ENCODE measurements around the gene SF1. TPM values are rescaled to one million over a fixed set of nuclear protein-coding genes. Genes with fewer than 3 reads are reported as not detected.

The SF1 gene
- total and polyA plus RNA-seq, 9 donors, result 62.3 to 267 (median 202) TPM

GRCh38 chr11:64745521-64746328 lies 32.6 kb downstream of the SF1 start:
- Histone ChIP-seq H3K9me3 (replicated peaks; ENCODE audit: control insufficient read depth, low read depth, low read length) (no peaks in the 10 kb centered on the region), H3K27me3 (ENCODE audit: control insufficient read depth, insufficient read depth, low read length) (peaks cover 41% of the 10 kb centered on the region), H3K4me1 (ENCODE audit: control insufficient read depth, insufficient read depth, low read length) (peaks cover 48% of the 10 kb centered on the region), H3K27ac (ENCODE audit: low read length) (peak overlapping the region; percentile 92), H3K4me3 (ENCODE audit: low read length) (peak overlapping the region; percentile 49), H3K36me3 (ENCODE audit: control insufficient read depth, insufficient read depth, low read length) (peaks cover 7% of the 10 kb centered on the region)
- DNase-seq, result peak; percentile 88
- under 1% methylated on average over 38 of the region's 52 CpGs for WGBS (ENCODE audit: insufficient coverage)

- H3K27ac ChIP-seq (ENCODE audit: low read length), result peak overlapping the region; percentile 92
- WGBS (ENCODE audit: insufficient coverage), result under 1% methylated on average over 19 of the region's 20 CpGs
- no peaks in the 10 kb centered on the region for H3K9me3 ChIP-seq (replicated peaks; ENCODE audit: control insufficient read depth, low read depth, low read length)
- H3K27me3 ChIP-seq (ENCODE audit: control insufficient read depth, insufficient read depth, low read length), result peaks cover 47% of the 10 kb centered on the region
- peak overlapping the region; percentile 49 for H3K4me3 ChIP-seq (ENCODE audit: low read length)
- H3K36me3 ChIP-seq (ENCODE audit: control insufficient read depth, insufficient read depth, low read length), result peaks cover 1% of the 10 kb centered on the region
- peak; percentile 71 for DNase-seq
- peaks cover 48% of the 10 kb centered on the region for H3K4me1 ChIP-seq (ENCODE audit: control insufficient read depth, insufficient read depth, low read length)
Observed at GRCh38 chr11:64745189-64745520, 33.2 kb downstream of the SF1 start.

DNA sequence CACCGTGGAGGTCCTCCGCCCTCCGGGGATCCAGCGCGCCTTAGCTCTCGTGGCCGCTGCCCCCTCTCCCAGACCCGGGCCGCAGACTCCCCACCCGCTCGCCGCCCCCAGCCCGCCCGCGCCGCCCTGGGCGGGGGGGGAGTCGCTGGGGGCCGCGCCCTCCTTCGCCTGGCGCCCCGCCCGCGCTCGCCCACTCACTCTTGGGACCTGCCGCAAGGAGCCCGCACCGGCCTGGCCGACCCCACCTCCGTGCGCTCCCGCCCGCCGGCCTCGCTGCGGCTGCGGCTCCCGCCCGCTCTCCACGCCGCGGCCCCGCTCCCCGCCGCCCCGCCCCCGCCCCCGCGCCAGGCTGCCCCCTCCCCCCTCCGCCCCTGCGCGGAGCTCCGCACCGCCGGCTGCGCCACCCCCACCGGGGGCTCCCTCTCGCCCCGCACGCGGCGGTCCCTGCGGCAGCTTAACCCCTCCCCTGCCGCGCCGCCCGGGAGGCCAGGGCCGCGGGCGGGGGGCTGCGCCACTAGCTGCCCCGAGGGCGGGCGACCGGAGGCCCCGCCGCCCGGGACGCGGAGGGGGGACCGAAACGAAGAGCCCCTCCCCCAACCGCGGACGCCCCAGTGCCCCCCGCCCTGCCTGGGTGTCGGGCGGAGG lies 33.7 kb downstream of the SF1 start:
- H3K4me3 ChIP-seq (ENCODE audit: low read length), result peak overlapping the region; percentile 49
- no peaks in the 10 kb centered on the region for H3K9me3 ChIP-seq (replicated peaks; ENCODE audit: control insufficient read depth, low read depth, low read length)
- H3K36me3 ChIP-seq (ENCODE audit: control insufficient read depth, insufficient read depth, low read length), result no peaks in the 10 kb centered on the region
- 0% methylated on average over 51 of the region's 89 CpGs for WGBS (ENCODE audit: insufficient coverage)
- DNase-seq, result no peak
- H3K27ac ChIP-seq (ENCODE audit: low read length), result peak overlapping the region; percentile 92
- H3K27me3 ChIP-seq (ENCODE audit: control insufficient read depth, insufficient read depth, low read length), result peaks cover 52% of the 10 kb centered on the region
- H3K4me1 ChIP-seq (ENCODE audit: control insufficient read depth, insufficient read depth, low read length), result peaks cover 48% of the 10 kb centered on the region

- H3K27me3 ChIP-seq (ENCODE audit: control insufficient read depth, insufficient read depth, low read length), result peaks cover 59% of the 10 kb centered on the region
- WGBS (ENCODE audit: insufficient coverage), result 1% methylated on average over 51 of the region's 57 CpGs
Observed at GRCh38 chr11:64743591-64744543, 34.5 kb downstream of the SF1 start, which contains the start of gene RASGRP2. RASGRP2 (minus strand) TSS chr11:64744142; CDS start chr11:64742866, 1,276 bp downstream.

DNA sequence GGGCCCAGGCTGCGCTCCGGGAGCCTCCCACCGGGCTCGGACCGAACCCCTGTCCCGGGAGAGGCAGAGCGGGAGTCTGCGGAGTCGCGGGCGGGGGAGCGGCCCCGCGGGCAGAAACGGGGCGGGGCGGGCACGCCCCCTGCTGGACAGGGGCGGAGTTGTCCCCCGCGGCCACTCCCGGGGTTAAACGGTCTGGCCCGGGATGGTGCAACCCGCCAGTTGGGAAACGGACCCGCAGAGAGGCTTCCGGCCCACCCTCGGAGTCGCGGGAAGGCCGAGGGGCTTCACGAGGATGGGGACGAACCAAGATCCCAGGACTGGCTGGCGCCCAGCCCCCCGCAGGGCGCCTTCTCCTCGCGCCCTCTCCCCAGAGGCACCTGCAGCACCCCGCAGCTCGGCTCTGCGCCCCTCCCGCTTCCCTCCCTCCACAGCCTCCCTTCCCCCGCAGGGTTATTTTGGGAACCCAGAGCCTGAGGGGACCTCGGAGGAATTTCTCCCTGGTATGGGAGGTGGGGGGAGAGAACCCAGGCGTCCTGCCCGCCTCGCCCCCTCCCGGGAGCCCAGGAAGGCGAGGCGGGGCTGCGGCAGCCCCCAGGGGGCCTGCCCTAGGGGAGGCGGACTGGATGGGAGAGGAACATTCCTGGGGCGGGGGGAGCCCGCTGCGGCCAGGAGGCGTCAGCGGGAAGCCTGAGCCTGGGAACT lies 35.3 kb downstream of the SF1 start:
- peak overlapping the region; percentile 62 for H3K27ac ChIP-seq (ENCODE audit: low read length)
- peak overlapping the region; percentile 47 for H3K4me3 ChIP-seq (ENCODE audit: low read length)
- peak; percentile 56 for DNase-seq
- H3K4me1 ChIP-seq (ENCODE audit: control insufficient read depth, insufficient read depth, low read length), result peaks cover 46% of the 10 kb centered on the region
- under 1% methylated on average over 48 of the region's 58 CpGs for WGBS (ENCODE audit: insufficient coverage)
- no peaks in the 10 kb centered on the region for H3K9me3 ChIP-seq (replicated peaks; ENCODE audit: control insufficient read depth, low read depth, low read length)
- no peaks in the 10 kb centered on the region for H3K36me3 ChIP-seq (ENCODE audit: control insufficient read depth, insufficient read depth, low read length)
- peaks cover 67% of the 10 kb centered on the region for H3K27me3 ChIP-seq (ENCODE audit: control insufficient read depth, insufficient read depth, low read length)

More at GRCh38 chr11:64743591-64744543, 34.5 kb downstream of the SF1 start, which contains the start of gene RASGRP2:
- no peaks in the 10 kb centered on the region for H3K36me3 ChIP-seq (ENCODE audit: control insufficient read depth, insufficient read depth, low read length)
- peaks cover 48% of the 10 kb centered on the region for H3K4me1 ChIP-seq (ENCODE audit: control insufficient read depth, insufficient read depth, low read length)
- no peaks in the 10 kb centered on the region for H3K9me3 ChIP-seq (replicated peaks; ENCODE audit: control insufficient read depth, low read depth, low read length)
- peak within 1 kb of the TSS; percentile 49 for H3K4me3 ChIP-seq (ENCODE audit: low read length)
- peak; percentile 62 for DNase-seq
- H3K27ac ChIP-seq (ENCODE audit: low read length), result peak within 1 kb of the TSS; percentile 65

DNA sequence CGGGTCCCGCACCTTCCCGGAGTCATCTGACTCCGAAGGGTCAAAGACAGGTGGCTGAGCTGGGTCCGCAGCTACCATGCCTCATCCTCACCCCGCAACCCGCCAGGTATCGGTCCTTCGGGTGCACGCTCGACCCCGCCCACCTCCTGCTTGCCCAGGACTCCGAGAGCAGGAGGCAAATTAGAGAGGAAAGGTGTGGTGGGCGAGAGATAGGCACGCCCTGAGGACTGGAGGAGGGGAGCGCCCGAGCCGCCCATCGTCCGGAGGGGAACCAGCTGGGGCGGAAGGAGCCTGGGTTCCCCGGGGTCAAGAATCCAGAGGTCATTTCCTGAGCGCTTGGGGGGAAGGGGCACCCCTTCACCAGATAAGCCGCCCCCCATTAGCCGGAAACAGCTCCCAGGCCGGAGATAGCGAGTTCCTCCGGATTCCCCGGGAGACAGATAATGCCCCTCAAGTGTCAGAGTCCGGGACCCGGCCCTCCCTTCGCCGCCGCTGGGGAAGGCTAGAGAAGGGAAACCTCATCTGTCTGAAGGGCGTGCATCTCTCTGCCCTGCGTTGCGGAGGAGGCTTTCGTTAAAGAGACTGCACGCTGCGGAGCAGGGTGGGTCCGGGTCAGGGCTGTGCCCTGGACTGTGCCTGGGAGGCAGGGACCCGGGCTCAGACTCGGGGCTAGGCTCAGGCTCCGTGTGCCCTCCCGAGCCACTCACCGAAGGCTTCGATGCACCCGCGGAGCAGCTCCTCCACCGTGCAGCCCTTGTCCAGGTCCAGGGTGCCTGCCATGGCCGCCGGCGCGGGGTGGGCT lies 36.1 kb downstream of the SF1 start:
- DNase-seq, result no peak
- Histone ChIP-seq H3K4me3 (ENCODE audit: low read length) (peak overlapping the region; percentile 47), H3K9me3 (replicated peaks; ENCODE audit: control insufficient read depth, low read depth, low read length) (no peaks in the 10 kb centered on the region), H3K36me3 (ENCODE audit: control insufficient read depth, insufficient read depth, low read length) (no peaks in the 10 kb centered on the region), H3K27me3 (ENCODE audit: control insufficient read depth, insufficient read depth, low read length) (peaks cover 67% of the 10 kb centered on the region), H3K4me1 (ENCODE audit: control insufficient read depth, insufficient read depth, low read length) (peaks cover 45% of the 10 kb centered on the region), H3K27ac (ENCODE audit: low read length) (no peak overlapping the region)
- WGBS (ENCODE audit: insufficient coverage), result 1% methylated on average over 40 of the region's 54 CpGs

- no peaks in the 10 kb centered on the region for H3K9me3 ChIP-seq (replicated peaks; ENCODE audit: control insufficient read depth, low read depth, low read length)
- DNase-seq, result no peak
- H3K27me3 ChIP-seq (ENCODE audit: control insufficient read depth, insufficient read depth, low read length), result peaks cover 67% of the 10 kb centered on the region
- H3K4me3 ChIP-seq (ENCODE audit: low read length), result peak overlapping the region; percentile 47
- WGBS (ENCODE audit: insufficient coverage), result 17% methylated on average over 22 of the region's 24 CpGs
- no peak overlapping the region for H3K27ac ChIP-seq (ENCODE audit: low read length)
- peaks cover 3% of the 10 kb centered on the region for H3K36me3 ChIP-seq (ENCODE audit: control insufficient read depth, insufficient read depth, low read length)
- H3K4me1 ChIP-seq (ENCODE audit: control insufficient read depth, insufficient read depth, low read length), result peaks cover 45% of the 10 kb centered on the region
Observed at GRCh38 chr11:64741375-64742086, 36.8 kb downstream of the SF1 start.

GRCh38 chr11:64739871-64740270 lies 38.5 kb downstream of the SF1 start:
- peaks cover 31% of the 10 kb centered on the region for H3K4me1 ChIP-seq (ENCODE audit: control insufficient read depth, insufficient read depth, low read length)
- H3K27ac ChIP-seq (ENCODE audit: low read length), result no peak overlapping the region
- no peak for DNase-seq
- H3K36me3 ChIP-seq (ENCODE audit: control insufficient read depth, insufficient read depth, low read length), result peaks cover 3% of the 10 kb centered on the region
- H3K9me3 ChIP-seq (replicated peaks; ENCODE audit: control insufficient read depth, low read depth, low read length), result no peaks in the 10 kb centered on the region
- no peak overlapping the region for H3K4me3 ChIP-seq (ENCODE audit: low read length)
- H3K27me3 ChIP-seq (ENCODE audit: control insufficient read depth, insufficient read depth, low read length), result peaks cover 63% of the 10 kb centered on the region
- 88% methylated on average over 8 of the region's 12 CpGs for WGBS (ENCODE audit: insufficient coverage)
